ENCODE data around the gene OXT.

Gene OXT

DNA sequence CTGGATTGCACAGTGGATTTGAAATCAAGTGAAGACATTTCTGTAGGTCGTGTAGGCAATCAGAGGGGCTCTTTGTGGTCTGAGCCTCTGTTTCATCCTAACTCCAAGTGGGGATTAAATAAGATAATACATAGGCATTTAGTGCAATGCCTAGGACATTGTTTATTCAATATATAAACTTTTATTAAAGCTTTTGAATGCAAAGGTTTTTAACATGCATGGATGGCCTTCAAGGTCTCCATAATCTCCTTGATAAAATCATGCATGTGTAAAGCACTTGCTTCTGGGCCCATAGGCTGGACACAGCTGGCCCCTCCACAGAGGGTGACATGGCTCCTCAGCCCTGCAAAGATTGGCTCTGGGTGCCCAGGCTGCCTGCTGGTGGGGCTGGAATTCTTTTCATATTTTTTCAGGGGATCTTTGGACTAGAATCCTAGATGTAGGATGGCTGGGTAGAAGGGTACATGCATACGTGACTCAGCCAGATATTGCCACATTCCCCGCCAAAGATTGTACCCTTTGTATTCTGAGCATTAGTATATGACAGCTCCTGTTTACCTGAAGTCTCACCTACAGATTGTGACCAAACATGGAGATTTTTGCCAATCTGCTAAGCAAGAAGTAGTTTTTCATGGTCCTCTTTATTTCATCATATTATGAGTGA lies 32.1 kb downstream of the OXT start:
- H3K27me3 ChIP-seq (ENCODE audit: insufficient read depth, poor library complexity, severe bottlenecking) = no peaks in the 10 kb centered on the region
- no peak for TF ChIP-seq SPI1 (IDR thresholded peaks at IDR 0.05; ENCODE audit: borderline replicate concordance, low read depth)
- TF ChIP-seq, protein P1, sequence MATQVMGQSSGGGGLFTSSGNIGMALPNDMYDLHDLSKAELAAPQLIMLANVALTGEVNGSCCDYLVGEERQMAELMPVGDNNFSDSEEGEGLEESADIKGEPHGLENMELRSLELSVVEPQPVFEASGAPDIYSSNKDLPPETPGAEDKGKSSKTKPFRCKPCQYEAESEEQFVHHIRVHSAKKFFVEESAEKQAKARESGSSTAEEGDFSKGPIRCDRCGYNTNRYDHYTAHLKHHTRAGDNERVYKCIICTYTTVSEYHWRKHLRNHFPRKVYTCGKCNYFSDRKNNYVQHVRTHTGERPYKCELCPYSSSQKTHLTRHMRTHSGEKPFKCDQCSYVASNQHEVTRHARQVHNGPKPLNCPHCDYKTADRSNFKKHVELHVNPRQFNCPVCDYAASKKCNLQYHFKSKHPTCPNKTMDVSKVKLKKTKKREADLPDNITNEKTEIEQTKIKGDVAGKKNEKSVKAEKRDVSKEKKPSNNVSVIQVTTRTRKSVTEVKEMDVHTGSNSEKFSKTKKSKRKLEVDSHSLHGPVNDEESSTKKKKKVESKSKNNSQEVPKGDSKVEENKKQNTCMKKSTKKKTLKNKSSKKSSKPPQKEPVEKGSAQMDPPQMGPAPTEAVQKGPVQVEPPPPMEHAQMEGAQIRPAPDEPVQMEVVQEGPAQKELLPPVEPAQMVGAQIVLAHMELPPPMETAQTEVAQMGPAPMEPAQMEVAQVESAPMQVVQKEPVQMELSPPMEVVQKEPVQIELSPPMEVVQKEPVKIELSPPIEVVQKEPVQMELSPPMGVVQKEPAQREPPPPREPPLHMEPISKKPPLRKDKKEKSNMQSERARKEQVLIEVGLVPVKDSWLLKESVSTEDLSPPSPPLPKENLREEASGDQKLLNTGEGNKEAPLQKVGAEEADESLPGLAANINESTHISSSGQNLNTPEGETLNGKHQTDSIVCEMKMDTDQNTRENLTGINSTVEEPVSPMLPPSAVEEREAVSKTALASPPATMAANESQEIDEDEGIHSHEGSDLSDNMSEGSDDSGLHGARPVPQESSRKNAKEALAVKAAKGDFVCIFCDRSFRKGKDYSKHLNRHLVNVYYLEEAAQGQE (IDR thresholded peaks at IDR 0.05; ENCODE audit: insufficient replicate concordance, low read depth) = no peak
- TF ChIP-seq POLR2AphosphoS5 (IDR thresholded peaks at IDR 0.05; ENCODE audit: low read depth) = no peak
- no peak for TF ChIP-seq GABPA (IDR thresholded peaks at IDR 0.05; ENCODE audit: low read depth)
- TF ChIP-seq, protein P2, sequence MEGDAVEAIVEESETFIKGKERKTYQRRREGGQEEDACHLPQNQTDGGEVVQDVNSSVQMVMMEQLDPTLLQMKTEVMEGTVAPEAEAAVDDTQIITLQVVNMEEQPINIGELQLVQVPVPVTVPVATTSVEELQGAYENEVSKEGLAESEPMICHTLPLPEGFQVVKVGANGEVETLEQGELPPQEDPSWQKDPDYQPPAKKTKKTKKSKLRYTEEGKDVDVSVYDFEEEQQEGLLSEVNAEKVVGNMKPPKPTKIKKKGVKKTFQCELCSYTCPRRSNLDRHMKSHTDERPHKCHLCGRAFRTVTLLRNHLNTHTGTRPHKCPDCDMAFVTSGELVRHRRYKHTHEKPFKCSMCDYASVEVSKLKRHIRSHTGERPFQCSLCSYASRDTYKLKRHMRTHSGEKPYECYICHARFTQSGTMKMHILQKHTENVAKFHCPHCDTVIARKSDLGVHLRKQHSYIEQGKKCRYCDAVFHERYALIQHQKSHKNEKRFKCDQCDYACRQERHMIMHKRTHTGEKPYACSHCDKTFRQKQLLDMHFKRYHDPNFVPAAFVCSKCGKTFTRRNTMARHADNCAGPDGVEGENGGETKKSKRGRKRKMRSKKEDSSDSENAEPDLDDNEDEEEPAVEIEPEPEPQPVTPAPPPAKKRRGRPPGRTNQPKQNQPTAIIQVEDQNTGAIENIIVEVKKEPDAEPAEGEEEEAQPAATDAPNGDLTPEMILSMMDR (IDR thresholded peaks at IDR 0.05; ENCODE audit: insufficient read depth, low read length) = no peak
- no peak overlapping the region for H3K4me3 ChIP-seq (replicated peaks; ENCODE audit: insufficient read depth, low read length)
- no peak for DNase-seq (ENCODE audit: low read depth in 1 of 2, low spot score in 1 of 2)
- H3K27ac ChIP-seq (replicated peaks) = no peak overlapping the region

DNA sequence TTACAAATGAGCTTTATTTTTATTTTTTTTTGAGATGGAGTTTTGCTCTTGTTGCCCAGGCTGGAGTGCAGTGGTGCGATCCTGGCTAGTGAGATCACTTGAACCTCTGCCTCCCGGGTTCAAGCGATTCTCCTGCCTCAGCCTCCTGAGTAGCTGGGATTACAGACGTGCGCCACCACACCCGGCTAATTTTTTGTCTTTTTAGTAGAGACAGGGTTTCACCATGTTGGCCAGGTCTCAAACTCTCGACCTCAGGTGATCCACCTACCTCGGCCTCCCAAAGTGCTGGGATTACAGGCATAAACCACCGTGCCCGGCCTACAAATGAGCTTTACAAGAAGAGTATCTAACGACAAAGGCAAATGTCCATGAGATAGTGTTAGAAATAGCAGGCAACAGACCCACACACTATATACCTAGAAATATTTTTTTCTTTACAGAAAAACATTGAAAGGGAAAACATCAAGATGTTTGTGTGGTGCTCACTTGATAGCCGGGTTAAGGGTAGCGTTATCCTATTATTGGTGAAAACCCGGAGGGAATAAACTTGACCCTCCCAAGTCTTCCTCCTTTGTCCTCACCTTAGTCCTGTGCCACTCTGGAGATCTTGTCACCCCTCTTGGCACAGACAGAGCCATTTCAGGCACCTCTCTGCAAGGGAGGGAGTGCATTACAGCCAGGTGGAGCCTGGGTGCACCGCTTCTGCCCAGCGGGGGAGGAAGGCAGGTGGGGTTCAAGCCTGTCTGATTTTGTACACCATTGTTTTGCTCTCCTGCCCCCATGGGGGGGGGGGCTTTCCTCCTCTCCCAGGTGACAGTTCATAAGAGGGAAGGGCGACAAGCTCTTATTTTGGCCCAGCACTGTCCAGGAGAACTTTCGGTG lies 34.1 kb downstream of the OXT start:
- DNase-seq (ENCODE audit: low read depth in 1 of 2, low spot score in 1 of 2) = no peak
- TF ChIP-seq GABPA (IDR thresholded peaks at IDR 0.05; ENCODE audit: low read depth) (no peak), POLR2AphosphoS5 (IDR thresholded peaks at IDR 0.05; ENCODE audit: low read depth) (no peak), SPI1 (IDR thresholded peaks at IDR 0.05; ENCODE audit: borderline replicate concordance, low read depth) (no peak)
- TF ChIP-seq, protein P2 (IDR thresholded peaks at IDR 0.05; ENCODE audit: insufficient read depth, low read length) = no peak
- TF ChIP-seq, protein P1 (IDR thresholded peaks at IDR 0.05; ENCODE audit: insufficient replicate concordance, low read depth) = no peak
- Histone ChIP-seq H3K27me3 (ENCODE audit: insufficient read depth, poor library complexity, severe bottlenecking) (no peaks in the 10 kb centered on the region), H3K4me3 (replicated peaks; ENCODE audit: insufficient read depth, low read length) (no peak overlapping the region), H3K27ac (replicated peaks) (no peak overlapping the region)

DNA sequence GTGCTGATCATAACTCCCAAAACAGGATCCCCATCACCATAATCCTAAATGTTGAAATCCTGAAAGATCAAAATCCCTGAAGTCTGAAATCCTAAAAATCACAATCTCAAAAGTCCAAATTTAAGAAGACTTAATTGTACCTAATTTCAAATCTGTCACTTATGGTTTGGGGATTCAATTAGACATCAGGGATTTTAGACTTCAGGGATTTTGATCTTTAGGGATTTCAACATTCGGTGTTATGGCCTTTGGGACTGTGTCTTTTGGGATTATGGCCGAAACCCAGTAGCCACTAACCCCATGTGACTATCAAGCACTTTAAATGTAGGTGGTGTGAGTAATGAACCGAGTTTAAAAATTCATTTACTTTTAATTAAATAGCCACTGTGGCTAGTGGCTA lies 34.8 kb downstream of the OXT start:
- no peak overlapping the region for H3K4me3 ChIP-seq (replicated peaks; ENCODE audit: insufficient read depth, low read length)
- no peak for DNase-seq (ENCODE audit: low read depth in 1 of 2, low spot score in 1 of 2)
- TF ChIP-seq SPI1 (IDR thresholded peaks at IDR 0.05; ENCODE audit: borderline replicate concordance, low read depth) (no peak), POLR2AphosphoS5 (IDR thresholded peaks at IDR 0.05; ENCODE audit: low read depth) (no peak), GABPA (IDR thresholded peaks at IDR 0.05; ENCODE audit: low read depth) (no peak)
- TF ChIP-seq, protein P2 (IDR thresholded peaks at IDR 0.05; ENCODE audit: insufficient read depth, low read length) = no peak
- H3K27me3 ChIP-seq (ENCODE audit: insufficient read depth, poor library complexity, severe bottlenecking) = no peaks in the 10 kb centered on the region
- H3K27ac ChIP-seq (replicated peaks) = no peak overlapping the region
